Left lung (tissue), 10 donors: ENCODE data around the gene ZER1. TPM values are rescaled to one million over a fixed set of nuclear protein-coding genes. Genes with fewer than 3 reads are reported as not detected.

Source experiments
- ATAC-seq: fragments of 200-7000 bp; cut with Tn5 transposase; one replicate; pipeline ENCODE4 v1.9.1; 2020; ENCODE audit warnings: moderate library complexity
- DNase-seq, 4 donors: peaks; one replicate each; pipeline ENCODE4 v3.0.0-alpha.2; 2013 to 2020
- H3K27ac ChIP-seq, 2 donors: fragments of 200-600 bp; sonication (generic) in 1 of 2; one replicate each; pipeline versions ENCODE4 v1.5.0 to v1.8.0; 2020 to 2021
- H3K27me3 ChIP-seq, 2 donors: fragments of 200-600 bp; sonication (generic) in 1 of 2; one replicate each; pipeline versions ENCODE4 v1.5.0 to v1.8.0; 2020 to 2021
- H3K36me3 ChIP-seq, 2 donors: fragments of 200-600 bp; sonication (generic) in 1 of 2; one replicate each; pipeline versions ENCODE4 v1.5.0 to v1.8.0; 2020 to 2021
- H3K4me1 ChIP-seq, 2 donors: fragments of 200-600 bp; one replicate each; pipeline ENCODE4 v1.8.0; 2021
- H3K4me3 ChIP-seq, 2 donors: fragments of 200-600 bp; sonication (generic) in 1 of 2; one replicate each; pipeline versions ENCODE4 v1.5.0 to v1.8.0; 2020 to 2021; ENCODE audit warnings: mild to moderate bottlenecking in 1 of 2
- H3K9me3 ChIP-seq, 2 donors: fragments of 200-600 bp; sonication (generic) in 1 of 2; one replicate each; pipeline versions ENCODE4 v1.5.0 to v1.8.0; 2020 to 2021
- CTCF ChIP-seq, 2 donors: fragments of 200-600 bp; sonication (generic) in 1 of 2; IDR thresholded peaks; one replicate each; pipeline versions ENCODE4 v1.5.0 to v1.8.0; 2021; ENCODE audit warnings: antibody characterized with exemption in 2 of 2
- intact Hi-C, 2 donors: fragments of 100-400 bp; cut with DNase I; formaldehyde crosslinking; loops; one replicate each; pipeline versions ENCODE4 v1.11.2 to v1.14.2; 2022
- polyA plus RNA-seq, 6 donors: library from polyadenylated mRNA; unstranded; fragments of 120-200 nt; gene quantifications; one replicate each; pipeline ENCODE4 v1.2.1, GENCODE V29; 2013; ENCODE audit not compliant: insufficient read length in 6 of 6
- total RNA-seq, 2 donors: library from RNA; stranded (reverse); fragmentation: NEBNext Ultra II Directional; extraction: Animal tissue kit (Norgen Biotek cat#: 25700); gene quantifications; one replicate each; pipeline ENCODE4 v1.2.1, GENCODE V29; 2021
- donor health status: DM: no; HTN: yes; CAD: no.
- donor health status: DM: no; HTN: no; CAD: no.

ZER1 gene
- total and polyA plus RNA-seq, 8 donors = 26.7 to 37.3 (median 30.2) TPM

GRCh38 chr9:128705051-128705965 lies 66.4 kb downstream of the ZER1 start:
- H3K4me3 ChIP-seq = no peak overlapping the region
- peak overlapping the region in 1 of 2 donors; percentile 83 for H3K27ac ChIP-seq
- peaks cover 0 to 18% of the 10 kb centered on the region in 2 donors for H3K36me3 ChIP-seq
- ATAC-seq = no peak
- H3K27me3 ChIP-seq = no peaks in the 10 kb centered on the region
- H3K9me3 ChIP-seq = no peaks in the 10 kb centered on the region
- peak in 2 of 4 donors; percentile 27 to 61 for DNase-seq
- peaks cover 0 to 28% of the 10 kb centered on the region in 2 donors for H3K4me1 ChIP-seq
- no peak for TF ChIP-seq CTCF (IDR thresholded peaks at IDR 0.05)
- intact Hi-C loops = no loop called here

- no peak for TF ChIP-seq CTCF (IDR thresholded peaks at IDR 0.05)
- Histone ChIP-seq H3K4me3 (peak overlapping the region in 1 of 2 donors; percentile 84), H3K36me3 (peaks cover 0 to 18% of the 10 kb centered on the region in 2 donors), H3K27ac (peak overlapping the region; percentile 76 to 83), H3K9me3 (no peaks in the 10 kb centered on the region), H3K4me1 (peaks cover 0 to 28% of the 10 kb centered on the region in 2 donors), H3K27me3 (no peaks in the 10 kb centered on the region)
- no peak for ATAC-seq
- intact Hi-C loops = no loop called here
- DNase-seq = peak in 1 of 4 donors; percentile 13
Observed at GRCh38 chr9:128704356-128704670, 67.4 kb downstream of the ZER1 start.

- intact Hi-C loops = no loop called here
Observed at GRCh38 chr9:128703616-128704355, 67.9 kb downstream of the ZER1 start.

GRCh38 chr9:128702949-128703615 lies 68.6 kb downstream of the ZER1 start:
- H3K27ac ChIP-seq = peak overlapping the region; percentile 76 to 83
- peaks cover 0 to 18% of the 10 kb centered on the region in 2 donors for H3K36me3 ChIP-seq
- no peaks in the 10 kb centered on the region for H3K27me3 ChIP-seq
- no peak for TF ChIP-seq CTCF (IDR thresholded peaks at IDR 0.05)
- peak overlapping the region; percentile 80 to 84 for H3K4me3 ChIP-seq
- peaks cover 0 to 28% of the 10 kb centered on the region in 2 donors for H3K4me1 ChIP-seq
- ATAC-seq (peak; percentile 28), DNase-seq (peak in 3 of 4 donors; percentile 26 to 83 (median 32))
- intact Hi-C loops = no loop called here
- no peaks in the 10 kb centered on the region for H3K9me3 ChIP-seq

More at GRCh38 chr9:128703616-128704355, 67.9 kb downstream of the ZER1 start:
- H3K4me3 ChIP-seq = peak overlapping the region; percentile 80 to 84
- ATAC-seq = peak; percentile 3
- no peaks in the 10 kb centered on the region for H3K9me3 ChIP-seq
- no peaks in the 10 kb centered on the region for H3K27me3 ChIP-seq
- TF ChIP-seq CTCF (IDR thresholded peaks at IDR 0.05) = no peak
- H3K27ac ChIP-seq = peak overlapping the region; percentile 76 to 83
- H3K36me3 ChIP-seq = peaks cover 0 to 18% of the 10 kb centered on the region in 2 donors
- peak in 1 of 4 donors; percentile 79 for DNase-seq
- H3K4me1 ChIP-seq = peaks cover 0 to 28% of the 10 kb centered on the region in 2 donors
